ENCODE results near the gene NRL.

DNA sequence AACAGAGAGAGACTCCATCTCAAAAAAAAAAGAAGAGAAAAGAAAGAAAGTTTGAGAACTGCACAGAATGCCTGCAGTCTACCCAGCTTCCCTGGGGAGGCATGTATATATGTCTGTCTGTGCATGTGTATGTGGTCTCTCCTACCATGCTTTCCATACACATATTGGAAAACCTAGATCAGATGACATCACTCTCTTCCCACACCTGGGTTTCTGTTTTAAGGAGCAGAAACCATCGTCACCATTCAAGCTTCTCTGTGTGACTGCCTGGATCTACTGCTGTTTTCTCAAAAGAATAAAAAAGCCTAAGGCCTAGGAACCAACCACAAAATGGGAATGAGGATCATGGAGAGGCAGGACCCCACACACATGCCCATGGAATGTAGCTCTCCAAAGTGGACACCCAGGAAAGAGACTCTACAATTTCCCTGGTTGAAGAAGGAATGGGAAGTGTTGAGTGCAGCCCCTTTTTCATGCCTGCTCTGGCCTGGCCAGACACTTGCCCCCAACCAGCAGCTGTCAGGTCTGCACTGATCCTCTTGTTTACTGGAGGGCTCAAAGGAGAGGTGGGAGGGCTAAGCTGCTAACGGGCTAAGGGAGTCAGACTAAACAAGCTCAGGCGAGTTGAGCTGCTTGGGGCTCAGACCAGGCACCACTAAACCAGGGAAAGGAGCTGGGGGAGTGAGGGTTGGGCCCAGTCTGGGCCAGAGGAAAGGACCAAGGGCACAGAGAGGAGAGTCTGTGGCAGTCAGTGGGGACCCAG, 28.4 kb downstream of the NRL start:
- TF ChIP-seq POLR2A (IDR thresholded peaks at IDR 0.05): no peak
- TF ChIP-seq, protein P1, sequence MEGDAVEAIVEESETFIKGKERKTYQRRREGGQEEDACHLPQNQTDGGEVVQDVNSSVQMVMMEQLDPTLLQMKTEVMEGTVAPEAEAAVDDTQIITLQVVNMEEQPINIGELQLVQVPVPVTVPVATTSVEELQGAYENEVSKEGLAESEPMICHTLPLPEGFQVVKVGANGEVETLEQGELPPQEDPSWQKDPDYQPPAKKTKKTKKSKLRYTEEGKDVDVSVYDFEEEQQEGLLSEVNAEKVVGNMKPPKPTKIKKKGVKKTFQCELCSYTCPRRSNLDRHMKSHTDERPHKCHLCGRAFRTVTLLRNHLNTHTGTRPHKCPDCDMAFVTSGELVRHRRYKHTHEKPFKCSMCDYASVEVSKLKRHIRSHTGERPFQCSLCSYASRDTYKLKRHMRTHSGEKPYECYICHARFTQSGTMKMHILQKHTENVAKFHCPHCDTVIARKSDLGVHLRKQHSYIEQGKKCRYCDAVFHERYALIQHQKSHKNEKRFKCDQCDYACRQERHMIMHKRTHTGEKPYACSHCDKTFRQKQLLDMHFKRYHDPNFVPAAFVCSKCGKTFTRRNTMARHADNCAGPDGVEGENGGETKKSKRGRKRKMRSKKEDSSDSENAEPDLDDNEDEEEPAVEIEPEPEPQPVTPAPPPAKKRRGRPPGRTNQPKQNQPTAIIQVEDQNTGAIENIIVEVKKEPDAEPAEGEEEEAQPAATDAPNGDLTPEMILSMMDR (IDR thresholded peaks at IDR 0.05): no peak

Data from transverse colon (tissue), 3 donors.